Measurements from ENCODE around the gene CEP126.

GRCh38 chr11:101870510-101870909 is 44.3 kb upstream of the CEP126 start:
- TF ChIP-seq GATA2 (IDR thresholded peaks at IDR 0.05; ENCODE audit: low read depth, low read length) (no peak), GATA3 (IDR thresholded peaks at IDR 0.05; ENCODE audit: low read depth, low read length) (no peak)
